Fibroblast of skin of right quadriceps (primary cell): ENCODE results near the gene SPZ1.
"Not testable (repeated sequence)": the region's sequence is repeated elsewhere in the genome, so short reads cannot be mapped to it uniquely, and the experiment has no call there.

Source experiments
- DNase-seq: peaks from one replicate; pipeline ENCODE4 v3.0.0-alpha.2; 2013

Gene SPZ1

DNA sequence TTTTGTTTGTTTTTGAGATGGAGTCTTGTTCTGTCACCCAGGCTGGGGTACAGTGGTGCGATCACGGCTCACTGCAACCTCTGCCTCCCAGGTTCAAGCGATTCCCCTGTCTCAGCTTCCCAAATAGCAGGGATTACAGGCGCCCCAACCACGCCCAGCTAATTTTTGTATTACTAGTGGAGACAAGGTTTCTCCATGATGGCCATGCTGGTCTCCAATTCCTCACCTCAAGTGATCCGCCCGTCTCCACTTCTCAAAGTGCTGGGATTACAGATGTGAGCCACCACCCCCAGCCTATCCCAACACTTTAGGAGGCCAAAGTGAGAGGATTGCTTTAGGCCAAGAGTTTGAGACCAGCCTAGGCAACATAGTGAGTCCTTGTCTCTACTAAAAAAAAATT, 19.3 kb downstream of the SPZ1 start:
- DNase-seq, result no peak

DNA sequence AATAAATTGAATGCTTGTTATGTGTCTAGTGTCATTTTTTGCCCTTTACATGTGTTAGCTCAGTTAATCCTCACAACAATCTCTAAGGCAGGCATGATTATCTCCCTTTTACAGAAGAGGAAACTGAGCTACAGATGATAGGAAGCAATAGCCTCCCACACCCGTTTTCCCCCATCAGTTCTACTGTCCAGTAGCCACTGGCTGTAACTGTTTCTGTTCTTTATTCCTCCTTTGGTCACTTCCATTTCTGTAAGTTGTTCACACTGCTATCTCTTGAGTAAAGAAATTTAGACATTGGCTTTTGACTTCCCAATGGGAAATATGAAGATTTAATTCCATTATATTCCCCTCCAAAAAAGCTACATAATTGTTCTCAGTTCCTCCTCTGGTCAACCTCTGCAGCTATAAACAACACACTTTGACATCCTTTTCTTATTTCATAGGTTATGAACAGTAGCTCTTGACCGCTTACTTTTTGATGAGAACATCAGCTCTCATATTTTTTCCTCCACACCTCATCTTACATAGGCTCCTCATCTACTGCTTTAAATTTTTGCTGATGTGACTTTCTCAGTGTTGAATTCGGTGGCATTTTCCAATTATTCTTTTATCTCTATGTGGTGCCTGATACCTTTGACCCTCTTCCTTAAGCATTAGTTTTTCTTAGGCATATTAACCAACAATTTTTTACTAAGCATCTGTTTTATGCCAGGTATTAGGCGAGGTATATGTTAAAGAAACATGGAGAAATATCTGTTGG, 21.4 kb downstream of the SPZ1 start:
- DNase-seq, result no peak

DNA sequence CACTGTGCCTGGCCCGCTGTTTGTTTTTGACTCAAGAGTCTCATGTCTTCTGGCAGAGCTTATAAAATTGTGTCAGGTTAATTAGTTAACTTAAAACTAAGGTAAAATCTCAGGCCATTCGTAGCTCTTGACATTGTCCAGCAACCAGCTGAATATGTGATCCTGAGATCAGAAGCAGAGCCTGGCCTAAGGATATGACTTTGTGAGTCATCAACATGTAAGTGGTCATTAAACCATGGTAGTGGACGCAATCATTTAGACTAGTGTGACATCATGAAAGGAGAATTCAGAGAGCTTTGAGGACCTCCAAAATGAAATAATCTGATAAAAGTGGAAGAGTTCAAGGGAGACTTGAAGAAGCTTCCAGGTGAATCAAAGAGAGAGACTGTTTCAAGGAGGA, 23.3 kb downstream of the SPZ1 start:
- DNase-seq, result no peak

DNA sequence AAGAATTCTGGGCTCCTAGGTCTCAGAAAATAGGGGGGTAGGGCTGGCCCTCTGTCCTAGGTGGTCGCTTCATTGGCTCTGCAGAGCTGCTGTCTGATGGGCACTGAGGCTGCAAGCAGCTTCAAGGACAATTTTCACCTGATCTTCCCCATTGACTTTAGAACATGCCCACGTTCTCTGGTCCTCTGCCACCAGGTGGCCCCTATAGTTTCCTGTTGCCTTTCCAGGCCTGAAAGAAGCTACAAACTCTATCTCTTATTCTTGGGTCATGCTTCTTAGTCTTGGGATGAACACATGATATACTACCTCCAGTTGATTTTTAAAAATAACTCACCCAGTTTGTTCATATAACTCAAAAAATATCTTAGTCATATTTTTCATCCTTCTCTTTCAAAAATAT, 26.3 kb downstream of the SPZ1 start:
- DNase-seq, result no peak

DNA sequence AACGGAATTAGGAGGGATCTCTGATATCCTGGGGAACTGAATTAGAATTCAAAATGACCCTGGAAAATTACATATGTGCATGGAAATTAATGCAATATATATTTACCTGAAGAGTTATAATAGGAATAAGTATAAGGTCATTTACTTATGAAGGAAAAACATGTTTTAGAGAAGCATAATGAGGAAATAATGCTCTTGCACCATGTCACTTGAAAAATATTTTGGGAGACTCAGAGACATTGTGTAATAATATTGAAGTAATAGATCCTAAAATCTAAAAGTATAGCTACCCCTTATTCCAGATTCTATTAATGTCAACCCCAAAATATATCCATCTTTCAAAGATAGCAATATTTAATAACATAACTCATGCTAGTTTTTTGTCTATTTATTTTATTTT, 28.4 kb downstream of the SPZ1 start:
- no peak for DNase-seq

DNA sequence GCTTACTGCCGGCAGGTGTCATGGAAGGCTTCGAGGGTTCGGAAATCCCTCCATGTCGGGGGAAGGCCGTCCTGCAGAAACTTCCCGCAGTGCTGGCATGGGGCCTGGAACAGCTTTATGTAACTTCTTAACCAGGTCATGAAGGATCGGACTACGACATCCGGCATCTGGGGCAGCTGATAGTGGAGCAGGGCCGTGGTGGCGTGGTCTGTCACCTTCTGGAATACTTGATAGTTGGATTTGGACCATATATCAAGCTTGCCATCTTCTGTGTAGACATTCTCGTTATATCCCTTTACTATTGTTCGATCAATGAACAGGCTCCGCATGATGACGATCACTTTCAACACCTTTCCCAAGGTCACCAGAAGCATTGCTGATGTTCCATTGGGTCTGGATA, 31.2 kb downstream of the SPZ1 start:
- not testable (repeated sequence) for DNase-seq

DNA sequence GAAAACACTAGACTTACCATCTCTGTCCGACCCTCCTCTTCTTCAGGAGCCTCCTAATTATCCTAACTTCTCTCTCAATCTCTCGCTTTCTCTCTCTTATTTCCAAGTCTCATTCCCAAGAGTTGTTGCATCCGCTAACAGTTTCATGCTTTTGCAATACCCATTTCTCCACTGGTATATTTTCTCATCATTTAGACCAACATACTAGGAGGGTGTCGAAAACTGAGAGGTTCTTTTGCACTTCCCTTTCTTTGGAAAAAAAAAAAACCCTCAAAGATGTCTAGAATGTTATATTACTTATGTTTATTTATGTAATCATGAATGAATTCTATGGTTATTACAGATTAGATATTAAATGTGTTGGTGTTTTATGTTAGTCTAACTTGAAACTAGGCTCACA, 35.9 kb downstream of the SPZ1 start:
- no peak for DNase-seq

DNA sequence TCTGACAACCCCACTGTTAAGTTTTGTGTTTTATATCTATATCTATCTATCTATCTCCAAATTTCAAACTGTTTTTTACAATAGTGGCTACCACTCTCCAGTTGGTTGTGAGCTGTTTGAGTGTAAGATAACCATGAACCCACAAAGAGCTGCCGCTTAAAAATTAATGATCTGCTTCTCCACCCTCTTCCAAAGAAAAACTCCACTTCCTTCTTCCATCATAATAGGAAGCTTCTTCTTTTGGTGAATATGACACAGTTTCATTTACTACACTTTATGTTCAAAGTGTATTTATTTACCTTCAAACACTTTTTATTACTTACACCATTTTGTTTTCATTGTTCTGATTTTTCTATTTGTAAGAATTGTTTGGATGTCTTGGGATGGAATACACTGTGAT, 37.9 kb downstream of the SPZ1 start:
- DNase-seq, result no peak

DNA sequence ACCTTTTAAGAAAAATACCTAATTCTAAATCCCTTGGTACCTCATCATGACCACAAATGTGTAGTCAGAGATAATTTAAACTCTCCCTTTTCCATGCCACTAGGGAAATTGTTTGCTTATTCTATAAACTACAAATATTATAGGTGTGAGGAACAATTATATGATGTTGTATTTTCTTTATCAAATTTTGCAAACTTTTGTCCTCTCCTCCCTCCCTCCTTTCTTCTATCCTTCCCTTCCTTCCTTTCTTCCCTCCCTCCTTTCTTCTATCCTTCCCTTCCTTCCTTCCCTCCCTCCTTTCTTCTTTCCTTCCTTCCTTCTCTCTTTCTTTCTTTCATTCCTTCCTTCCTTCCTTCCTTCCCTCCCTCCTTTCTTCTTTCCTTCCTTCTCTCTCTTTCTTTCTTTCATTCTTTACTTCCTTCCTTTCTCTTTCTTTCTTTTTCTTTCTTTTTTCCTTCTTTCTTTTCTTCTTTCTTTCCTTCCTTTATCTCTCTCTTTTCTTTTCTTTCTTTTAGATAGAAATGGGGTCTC, 41.2 kb downstream of the SPZ1 start:
- no peak for DNase-seq

DNA sequence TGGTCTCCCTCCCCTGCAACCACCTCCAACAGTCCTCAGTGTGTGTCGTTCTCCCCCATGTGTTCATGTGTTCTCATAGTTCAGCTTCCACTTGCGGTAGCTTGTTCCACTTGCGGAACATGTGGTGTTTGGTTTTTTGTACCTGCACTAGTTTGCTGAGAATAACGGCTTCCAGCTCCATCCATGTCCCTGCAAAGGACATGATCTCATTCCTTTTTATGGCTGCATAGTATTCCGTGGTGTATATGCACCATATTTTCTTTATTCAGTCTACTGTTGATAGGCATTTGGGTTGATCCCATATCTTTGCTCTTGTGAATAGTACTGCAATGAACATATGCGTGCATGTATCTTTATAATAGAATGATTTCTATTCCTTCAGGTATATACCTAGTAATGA, 45.1 kb downstream of the SPZ1 start:
- no peak for DNase-seq

DNA sequence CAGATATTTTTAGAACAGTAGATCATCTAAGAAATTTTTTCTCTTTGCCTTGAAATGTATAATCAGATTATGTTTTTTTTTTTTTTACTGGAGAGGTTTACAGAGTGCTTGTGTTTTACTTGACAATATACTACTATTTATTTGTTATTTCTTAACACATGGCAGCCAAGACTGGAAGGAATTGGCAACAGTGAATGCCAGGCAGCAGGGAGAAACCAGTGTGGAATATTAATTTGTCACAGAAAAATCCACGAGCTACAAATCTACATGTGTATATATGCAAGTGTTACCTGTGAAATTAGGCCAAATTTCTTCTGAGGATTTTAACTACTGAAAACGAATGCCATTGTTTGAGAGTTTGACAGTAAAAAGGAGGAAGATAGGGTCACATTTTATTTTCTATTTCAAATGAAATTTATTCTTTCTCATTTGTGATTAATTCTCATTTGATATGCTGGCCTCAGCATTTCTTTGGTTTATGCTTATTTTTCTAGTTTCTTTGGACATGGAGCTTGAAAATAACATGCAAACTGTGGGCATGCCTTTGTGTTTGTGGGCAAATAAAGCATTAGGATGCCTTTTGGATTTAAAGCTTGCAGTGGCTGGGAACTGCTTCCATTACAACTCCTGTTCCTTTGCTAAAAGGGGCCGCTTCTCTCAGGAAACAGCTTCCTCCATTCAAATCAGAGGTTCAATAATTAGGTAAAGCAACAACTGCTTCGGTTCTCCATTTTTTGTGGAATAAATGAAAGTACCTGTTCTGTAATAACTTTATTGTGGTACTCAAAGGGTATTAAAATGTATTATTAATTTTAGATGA, 49.1 kb downstream of the SPZ1 start:
- no peak for DNase-seq

DNA sequence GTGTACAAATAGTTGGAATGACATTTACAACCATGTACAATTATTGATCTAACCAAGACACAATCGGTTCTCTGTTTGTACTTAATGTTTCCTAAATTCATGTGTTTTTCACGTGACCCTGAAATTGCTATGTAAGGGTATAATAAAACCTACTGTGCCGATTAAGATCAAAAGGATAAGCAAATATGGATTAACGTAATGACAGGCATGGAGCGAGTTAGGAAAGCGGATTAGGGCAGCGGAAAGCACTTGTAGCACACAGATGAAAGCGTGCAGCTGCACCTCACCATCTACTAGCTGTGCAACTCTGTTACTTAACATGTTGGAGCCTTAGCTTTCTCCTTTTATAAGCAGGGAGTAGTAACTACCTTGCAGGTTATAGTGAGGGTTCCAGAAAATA, 49.7 kb downstream of the SPZ1 start:
- DNase-seq, result no peak

DNA sequence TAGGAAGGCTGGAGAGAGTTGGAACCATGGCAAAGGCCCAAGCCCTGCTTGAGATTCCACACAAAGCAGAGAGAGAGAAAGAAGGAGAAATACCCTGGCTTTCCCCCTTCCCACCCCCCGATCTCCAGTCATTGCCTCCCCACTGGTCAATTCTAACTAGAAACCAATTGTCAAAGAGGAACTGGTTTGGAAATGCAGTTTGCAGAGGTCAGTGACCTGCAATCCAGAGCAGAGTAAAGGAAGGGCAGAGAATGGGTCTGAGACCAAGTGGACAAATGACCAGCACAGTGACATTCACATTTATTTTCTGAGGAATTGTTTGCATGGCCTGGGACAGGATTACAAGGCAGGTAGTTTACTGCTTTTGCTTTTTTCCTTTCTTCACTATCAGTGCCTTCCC, 50.6 kb downstream of the SPZ1 start:
- no peak for DNase-seq
